GM21825 (cell line): Measurements from ENCODE around the gene TNRC18.
"Not testable (repeated sequence)": the region's sequence is repeated elsewhere in the genome, so short reads cannot be mapped to it uniquely, and the experiment has no call there.

Source experiments
- ATAC-seq: cut with Tn5 transposase; IDR thresholded peaks from one replicate; pipeline ENCODE4 v1.9.1; 2021; ENCODE audit warnings: mild to moderate bottlenecking, moderate library complexity; ENCODE audit not compliant: unreplicated experiment

TNRC18 gene

DNA sequence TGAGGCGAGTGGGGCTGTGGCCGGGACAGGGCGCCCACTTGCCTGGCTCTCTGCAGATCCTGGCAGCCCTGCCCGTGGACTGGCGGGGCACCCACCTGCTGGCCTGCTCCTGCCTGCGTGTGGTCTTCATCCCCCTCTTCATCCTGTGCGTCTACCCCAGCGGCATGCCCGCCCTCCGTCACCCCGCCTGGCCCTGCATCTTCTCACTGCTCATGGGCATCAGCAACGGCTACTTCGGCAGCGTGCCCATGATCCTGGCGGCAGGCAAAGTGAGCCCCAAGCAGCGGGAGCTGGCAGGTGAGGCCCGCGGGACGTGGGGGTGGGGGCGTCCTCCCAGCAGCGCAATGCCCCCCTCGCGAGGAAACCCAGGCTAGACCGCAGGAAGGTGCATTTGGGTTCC, 123.3 kb downstream of the TNRC18 start:
- ATAC-seq: no peak

DNA sequence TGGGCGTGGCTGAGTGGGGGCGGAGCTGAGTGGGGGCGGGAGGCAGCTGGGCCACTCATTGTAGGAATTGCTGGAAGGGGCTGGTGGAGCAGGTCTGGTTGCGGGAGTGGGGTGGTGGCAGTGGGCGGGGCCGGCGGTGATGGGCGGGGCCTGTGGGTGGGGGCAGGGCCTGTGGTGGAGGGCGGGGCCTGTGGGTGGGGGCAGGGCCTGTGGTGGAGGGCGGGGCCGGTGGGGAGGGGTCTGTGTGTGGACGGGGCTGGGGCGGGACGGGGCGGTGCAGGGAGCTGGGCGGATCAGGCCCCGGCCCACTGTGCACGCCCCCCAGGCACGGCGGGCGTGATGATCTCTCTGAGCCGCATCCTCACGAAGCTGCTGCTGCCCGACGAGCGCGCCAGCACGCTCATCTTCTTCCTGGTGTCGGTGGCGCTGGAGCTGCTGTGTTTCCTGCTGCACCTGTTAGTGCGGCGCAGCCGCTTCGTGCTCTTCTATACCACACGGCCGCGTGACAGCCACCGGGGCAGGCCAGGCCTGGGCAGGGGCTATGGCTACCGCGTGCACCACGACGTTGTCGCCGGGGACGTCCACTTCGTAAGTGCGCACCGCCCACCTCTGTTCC, 126.9 kb downstream of the TNRC18 start:
- no peak for ATAC-seq

DNA sequence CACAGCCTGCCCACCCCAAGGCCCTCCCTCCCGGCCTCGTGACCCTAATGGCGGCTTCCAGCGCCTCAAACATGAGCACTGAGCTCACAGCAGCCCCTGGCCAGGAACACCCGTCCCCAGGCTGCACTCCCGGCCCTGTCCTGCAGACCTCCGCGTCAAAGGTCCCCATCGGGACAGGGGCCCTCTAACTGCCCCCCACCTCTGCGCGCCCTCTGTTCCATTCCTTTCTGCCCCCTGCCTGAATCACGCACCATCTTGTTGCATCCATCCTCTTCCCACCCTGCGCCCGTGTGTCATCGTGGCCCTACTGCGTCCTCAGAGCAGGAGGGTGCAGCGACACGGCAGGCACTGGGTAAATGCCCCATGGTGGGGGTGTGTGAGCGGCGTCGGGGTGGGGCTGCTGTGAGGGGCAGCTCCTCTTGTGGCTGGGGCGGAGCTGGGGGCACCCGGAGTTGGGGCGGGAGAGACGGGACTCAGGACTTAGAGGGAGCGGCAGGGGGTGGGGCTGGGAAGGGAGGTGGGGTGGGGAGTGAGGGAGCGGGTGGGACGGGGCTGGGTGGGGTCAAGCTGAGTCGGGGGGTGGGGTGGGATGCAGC, 127.5 kb downstream of the TNRC18 start:
- no peak for ATAC-seq

DNA sequence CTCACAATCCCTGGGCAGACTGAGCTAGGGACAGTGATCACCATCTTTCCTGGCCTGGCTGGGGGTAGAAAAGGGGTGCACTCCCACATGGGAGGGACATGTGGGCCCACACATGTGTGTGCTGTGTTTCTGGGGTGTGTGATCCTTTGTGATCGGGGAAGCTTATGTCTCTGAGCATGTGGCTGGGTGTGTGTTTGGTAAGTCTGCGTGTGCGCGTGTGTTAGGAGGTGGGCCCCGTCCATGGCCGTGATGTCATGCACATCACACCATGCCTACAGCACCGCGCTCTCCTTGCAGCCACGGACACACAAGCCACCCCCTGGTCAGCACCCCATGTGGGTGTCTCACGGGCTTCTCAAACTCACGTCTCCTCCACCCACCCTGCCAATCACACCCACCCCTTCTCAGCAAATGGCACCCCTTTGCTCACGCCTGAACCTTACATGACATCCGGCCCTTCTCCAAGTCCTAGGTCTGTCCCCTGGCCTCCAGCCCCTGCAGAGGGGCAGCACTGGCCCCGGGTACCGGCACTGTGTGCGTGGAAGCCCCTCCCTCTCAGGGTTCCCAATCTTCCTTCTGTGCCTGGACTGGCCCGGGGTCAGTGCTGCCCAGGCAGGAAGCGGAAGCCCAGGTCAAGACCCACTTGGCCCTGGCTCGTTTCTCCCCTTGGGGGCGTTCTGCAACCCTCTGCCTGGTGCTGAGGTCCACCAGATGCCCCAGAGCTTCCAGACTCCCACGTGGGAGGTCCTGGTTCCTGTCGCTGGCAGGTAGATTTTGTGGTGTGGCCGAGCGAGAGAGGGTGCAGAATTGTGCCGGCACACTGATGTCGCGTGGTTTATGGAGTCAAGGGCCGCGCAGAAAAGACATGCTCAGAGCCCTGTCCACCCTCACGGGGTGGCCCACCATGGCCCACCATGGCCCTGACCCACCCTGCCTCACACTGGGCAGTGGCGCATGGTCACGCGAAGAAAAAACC, 128.3 kb downstream of the TNRC18 start:
- no peak for ATAC-seq

DNA sequence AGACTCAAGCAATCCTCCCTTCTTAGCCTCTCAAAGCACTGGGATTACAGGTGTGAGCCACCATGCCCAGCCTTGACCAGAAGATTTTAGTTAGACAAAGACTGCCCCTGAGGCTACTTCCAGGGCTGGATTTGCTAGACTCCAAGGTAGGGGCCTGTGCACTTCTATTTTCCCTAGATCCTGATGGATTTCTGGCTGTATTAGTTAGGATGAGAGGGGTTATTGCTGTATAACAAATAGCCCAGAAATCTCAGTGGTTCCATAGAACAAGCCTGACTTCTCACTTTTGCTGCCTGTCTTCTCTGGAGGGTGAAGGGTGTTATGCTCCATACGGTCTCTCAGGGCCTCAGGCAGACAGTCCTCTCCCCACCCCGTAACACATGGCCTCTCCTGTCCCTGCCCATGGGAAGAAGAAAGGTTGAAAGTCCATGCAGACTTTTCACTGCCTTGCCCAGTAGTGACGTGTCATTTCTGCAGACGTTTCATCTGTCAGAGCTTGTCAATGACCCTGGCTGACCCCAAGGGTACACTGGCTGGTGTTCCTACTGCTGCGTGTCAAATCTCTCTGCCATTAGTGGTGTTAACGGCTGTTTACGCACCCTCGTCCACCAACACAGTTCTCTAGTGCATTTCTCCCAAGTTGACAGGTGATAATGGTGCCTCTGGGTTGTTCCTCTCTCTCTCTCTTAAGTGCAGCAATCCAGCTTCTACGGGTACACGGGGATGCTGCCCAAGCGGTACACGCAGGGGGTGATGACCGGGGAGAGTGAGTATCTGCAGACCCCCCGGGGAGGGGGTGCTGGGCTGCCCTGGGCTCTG, 129.3 kb downstream of the TNRC18 start:
- ATAC-seq: no peak

DNA sequence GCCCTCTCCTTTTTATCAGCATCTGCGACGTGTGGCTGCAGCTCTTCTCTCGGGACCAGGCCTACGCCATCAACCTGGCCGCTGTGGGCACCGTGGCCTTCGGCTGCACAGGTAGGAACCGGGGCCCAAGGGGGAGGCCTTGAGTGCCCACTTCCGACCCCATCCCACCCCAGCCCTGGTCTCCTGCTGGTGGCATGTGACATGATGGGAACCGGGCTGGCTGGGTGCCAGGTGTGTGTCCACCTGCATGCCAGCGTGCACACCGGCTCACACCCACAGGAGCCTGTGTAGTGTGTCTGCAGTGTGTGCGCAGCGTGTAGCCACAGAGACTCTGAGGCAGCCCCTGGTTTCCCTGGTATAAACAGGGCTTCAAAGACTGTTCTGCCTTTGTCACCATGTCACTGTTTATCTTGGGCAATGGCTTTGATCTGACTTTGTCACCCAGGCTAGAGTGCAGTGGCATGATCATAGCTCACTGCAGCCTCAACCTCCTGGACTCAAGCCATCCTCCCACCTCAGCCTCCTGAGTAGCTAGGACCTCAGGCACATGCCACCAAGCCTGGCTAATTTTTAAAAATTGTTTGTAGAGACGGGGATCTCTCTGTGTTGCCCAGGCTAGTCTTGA, 131.8 kb downstream of the TNRC18 start:
- not testable (repeated sequence) for ATAC-seq

DNA sequence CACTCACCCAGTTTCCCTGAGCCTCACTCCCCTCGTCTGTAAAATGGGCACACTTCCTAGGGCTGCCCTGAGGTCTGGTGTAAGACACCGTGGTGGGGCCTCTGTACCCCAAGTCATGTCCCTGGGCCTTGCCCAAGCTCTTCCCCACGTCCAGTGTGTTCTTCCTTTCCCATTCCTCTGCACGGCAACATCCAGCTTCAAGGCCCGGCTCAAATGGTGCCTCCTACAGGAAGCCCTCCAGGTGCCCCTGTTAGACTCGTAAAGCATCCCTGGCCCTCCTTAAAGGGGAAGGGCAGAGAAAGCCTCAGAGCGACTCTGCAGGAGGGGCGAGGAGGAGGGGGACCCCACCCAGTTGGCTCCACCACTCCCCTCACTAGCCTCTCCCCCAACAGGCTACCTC, 132.3 kb downstream of the TNRC18 start:
- no peak for ATAC-seq

DNA sequence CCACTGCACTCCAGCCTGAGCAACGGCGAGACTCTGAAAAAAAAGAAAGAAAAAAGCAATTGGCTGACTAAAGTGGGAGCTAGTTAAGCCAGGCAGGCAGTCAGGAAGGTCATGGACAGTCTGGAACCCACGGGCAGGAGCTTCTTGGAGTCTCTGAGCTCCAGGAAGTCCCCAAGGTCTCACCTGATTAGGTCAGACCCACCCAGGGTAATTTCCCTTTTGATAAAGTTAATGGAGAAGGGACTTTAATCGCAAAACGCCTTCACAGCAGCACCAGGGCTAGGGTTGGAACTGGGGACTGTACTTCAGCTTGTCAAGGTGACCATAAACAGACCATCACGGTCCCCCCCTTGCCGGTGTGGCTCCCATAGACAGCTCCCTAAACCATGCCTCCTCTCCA, 134.3 kb downstream of the TNRC18 start:
- ATAC-seq: no peak

DNA sequence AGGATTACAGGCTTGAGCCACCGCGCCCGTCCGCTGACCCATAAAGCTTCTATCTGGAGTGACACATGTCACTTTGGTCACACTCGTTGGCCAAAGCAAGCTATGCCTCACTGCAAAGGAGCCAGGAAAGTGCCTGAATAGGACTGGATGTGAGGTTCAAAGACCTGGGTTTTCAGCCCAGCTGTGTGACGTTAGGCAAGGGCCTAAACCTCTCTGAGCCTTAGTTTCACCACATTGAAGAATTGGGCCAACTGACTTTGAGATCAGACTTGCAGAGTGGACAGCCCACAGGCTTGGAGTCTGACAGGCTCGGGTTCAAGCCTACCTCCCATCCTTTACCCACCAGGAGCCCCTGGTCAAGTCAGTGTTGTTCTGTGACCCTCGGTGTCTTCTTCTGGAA, 135.1 kb downstream of the TNRC18 start:
- not testable (repeated sequence) for ATAC-seq

DNA sequence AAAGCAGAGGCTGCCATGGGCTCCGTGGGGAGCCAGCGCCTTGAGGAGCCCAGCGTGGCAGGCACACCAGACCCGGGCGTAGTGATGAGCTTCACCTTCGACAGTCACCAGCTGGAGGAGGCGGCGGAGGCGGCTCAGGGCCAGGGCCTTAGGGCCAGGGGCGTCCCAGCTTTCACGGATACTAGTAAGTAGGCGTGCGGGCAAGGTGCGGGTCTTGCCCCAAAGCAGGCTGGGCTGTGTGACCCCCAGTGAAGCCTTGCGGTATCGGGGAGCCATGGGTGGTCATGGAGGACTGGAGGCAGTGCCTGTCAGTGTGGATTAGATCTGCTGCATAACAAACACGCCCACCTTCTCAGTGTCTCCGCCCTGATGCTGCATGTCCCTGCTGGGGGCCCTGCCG, 135.8 kb downstream of the TNRC18 start:
- ATAC-seq: no peak

DNA sequence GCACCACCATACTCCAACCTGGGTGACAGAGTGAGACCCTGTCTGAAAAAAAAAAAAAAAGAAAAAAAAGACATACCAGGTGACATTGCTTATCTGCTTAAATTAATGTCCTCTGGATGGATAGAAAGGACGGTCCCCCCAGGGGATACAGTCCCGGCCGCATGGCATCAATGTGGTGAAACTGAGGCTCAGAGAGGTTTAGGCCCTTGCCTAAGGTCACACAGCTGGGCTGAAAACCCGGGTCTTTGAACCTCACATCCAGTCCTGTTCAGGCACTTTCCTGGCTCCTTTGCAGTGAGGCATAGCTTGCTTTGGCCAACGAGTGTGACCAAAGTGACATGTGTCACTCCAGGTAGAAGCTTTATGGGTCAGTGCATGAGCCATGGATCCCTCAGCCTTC, 136.3 kb downstream of the TNRC18 start:
- ATAC-seq: not testable (repeated sequence)

DNA sequence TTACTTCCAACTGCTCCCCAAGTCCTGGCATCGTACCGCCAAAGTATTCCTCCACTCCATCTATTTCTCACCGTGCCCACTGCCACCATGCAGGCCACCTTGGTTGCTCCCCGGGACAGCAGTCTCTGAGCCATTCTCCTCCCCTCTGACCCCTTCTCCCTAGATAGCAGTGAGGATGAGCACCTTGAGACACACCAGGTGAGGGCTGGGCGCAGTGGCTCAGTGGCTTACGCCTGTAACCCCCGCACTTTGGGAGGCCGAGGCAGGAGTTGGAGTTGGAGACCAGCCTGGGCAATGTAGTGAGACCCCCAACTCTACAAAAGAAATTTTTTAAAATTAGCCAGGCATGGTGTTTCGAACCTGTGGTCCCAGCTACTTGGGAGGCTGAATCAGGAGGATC, 136.7 kb downstream of the TNRC18 start:
- no peak for ATAC-seq

DNA sequence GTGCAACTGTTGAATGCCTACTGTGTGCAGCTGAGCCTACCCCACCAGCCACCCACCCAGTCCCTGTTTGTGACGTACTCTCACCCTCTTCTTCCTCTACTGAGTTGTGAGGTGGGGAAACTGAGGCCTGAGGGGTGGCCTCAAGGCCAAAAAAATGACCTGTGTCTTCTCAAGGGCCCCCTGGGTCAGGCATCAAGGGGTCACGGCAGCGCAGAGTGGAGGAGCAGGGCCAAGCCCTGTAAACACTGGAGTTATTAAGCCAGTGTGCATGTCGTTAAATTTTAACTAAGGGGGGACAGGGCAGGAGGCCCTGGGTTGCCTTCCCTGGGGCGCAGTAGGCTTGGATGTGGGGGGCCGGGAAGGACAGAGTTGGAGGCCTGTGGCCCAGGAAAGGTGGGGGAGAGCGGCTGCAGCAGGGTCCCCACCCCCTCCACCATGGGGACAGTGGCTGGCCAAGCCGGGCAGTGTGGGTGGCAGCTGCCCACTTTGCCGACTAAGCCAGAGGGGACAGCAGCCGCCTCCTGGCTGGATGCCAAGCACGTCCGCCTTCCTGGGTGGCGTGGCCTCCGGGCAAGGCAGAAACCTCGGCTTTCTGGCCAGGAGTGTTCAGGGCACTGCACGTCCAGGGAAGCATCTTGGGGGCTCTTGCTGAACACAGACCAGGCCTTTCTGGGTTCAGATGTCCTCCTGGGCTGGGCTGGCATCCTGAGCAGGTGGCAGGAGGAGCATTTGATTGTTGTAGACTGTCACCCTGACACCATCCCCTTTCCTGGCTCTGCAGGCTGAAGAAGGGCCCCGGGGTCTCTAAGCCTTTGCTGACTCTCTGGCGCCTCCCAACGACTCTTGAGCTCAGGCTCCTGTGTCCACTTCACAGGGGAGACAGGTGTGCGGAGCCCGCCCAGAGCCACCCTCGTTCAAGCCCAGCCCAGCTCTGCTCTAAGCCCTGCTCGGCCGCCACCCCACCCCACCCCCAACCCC, 139.0 kb downstream of the TNRC18 start:
- no peak for ATAC-seq

DNA sequence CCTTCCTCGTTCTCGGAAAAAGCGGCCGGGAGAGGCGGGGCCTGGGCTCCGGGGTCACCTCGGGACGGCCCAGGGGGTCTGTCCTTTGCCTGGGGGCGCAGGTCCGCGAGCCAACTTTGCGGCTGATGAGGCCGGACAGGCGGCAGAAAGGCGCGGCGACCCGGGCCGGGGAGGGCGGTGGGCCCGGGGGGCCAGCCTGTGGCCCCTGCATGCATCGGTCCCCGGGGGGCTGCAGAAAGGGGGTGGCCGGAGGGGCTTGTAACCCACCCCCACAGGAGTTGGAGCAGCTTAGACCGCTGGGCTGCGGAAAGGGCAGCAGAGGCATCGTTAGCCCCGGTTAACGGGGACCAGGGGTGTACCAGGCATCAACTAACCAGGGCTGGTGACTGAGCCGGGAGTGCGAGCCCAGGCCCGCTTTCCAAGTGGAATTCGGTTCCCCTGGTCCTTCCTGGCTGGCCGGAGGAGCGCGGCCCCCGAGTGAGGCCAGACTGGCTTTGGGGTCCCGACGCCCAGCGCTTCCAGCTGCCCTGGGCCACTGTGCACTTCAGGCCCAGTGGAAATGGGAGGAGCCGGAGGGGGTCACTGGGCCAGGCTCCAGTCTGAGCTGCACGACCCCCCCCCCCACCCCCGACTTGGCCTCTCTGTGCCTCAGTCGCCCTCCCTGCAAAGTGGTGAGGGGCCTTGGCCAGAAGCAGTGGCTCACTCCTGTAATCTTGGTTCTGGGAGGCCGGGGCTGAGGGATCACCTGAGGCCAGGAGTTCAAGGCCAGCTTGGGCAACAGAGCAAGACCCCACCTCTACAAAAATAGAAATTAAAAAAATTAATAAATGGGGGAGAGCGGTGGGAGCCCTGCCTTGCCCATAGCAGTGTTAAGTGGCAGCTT, 140.0 kb downstream of the TNRC18 start:
- no peak for ATAC-seq

DNA sequence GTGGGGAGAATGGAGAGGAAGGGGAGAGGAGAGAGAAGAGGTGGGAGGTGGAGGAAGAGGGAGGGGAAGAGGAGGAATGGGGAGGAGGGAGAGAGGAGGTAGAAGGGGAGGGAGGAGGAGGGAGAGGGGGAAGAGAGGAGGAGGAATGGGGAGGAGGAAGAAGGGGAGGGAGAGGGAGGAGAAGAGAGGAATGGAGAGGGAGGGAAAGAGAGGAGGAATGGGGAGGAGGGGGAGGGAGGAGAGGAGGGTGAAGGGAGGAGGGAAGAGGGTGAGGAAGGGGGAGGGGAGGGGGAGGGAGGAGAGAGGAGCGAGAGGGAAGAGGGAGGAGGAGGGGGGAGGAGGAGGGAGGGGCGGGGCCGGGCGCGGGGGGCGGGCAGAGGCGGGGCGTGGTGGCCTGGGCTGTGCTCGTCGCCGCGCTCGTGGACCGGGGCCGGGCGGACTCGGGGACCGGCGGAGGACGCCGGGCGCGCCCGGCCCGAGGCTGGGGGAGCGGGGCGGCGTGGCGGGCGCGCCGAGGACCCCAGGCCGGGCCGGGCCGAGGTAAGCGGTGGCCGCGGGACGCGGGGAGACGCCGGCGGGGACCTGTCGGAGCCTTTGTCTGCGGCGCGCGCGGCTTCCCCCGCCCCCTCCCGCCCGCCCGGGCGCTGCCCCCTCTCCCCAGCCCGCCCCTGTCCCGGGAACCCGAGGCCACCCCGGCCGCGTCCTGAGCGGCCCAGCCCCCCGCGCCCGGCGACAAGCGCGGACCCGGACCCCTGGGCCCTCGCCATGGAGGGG, 140.9 kb downstream of the TNRC18 start, which contains the start of gene SLC29A4:
TSS of gene SLC29A4 (plus strand) at position 401 of the 774 bp plus-strand sequence. CDS start 4,874 bp downstream, outside the sequence.
- ATAC-seq: no peak

DNA sequence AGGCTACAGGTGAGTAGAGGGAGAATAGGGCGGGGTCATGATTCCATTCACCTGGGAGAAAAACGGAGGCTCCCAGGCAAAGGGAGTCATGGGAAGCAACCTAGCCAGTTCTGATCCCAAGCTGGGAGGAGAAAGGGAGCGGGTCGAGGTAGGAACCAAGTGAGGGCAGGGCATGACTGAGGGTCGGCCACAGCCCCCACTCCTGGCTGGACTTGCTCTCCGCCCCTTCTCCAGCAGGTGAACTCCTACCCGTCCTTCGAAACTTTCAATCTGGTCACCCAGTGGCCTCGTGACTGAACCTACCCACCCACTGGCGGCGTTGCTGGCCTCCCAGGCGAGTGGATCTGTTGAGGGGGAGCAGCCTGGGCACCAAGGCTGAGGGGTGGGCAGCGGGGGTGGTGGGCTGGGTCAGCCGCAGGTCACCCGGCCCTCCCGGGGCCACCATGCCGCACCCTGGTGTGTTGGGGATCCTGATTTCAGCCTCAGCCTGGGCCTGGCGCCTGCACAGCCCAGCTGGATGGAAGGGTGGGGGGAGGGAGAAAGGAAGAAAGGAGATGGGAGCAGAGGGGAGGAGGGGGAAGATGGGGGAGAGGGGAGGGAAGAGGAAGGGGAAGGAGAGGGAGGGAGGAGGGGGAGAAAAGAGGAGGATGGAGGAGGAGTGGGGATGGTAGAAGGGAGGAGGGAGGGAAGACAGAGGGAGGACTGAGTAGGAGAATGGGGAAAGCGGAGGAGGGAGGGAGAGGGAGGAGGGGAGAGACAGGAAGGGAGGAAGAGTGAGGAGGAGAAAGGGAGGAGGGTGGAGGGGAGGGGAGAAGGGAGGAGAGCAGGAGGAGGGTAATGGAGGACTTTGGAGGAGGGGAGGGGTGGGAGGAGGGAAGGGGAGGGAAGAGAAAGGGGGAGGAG, 141.8 kb downstream of the TNRC18 start:
- ATAC-seq: not testable (repeated sequence)
